Aorta (tissue), 5 donors: ENCODE results near the gene LRRC2. TPM values are rescaled to one million over a fixed set of nuclear protein-coding genes. Genes with fewer than 3 reads are reported as not detected.
"Not testable (repeated sequence)": the region's sequence is repeated elsewhere in the genome, so short reads cannot be mapped to it uniquely, and the experiment has no call there.

Source experiments
- ATAC-seq: fragments of 200-7000 bp; cut with Tn5 transposase; one replicate; pipeline ENCODE4 v1.9.1; 2022; ENCODE audit warnings: moderate library complexity; ENCODE audit not compliant: low FRiP score
- DNase-seq, 2 donors: peaks; one replicate each; pipeline ENCODE4 v3.0.0-alpha.2; 2020
- H3K27ac ChIP-seq, 2 donors: one replicate each; pipeline ENCODE4 v1.5.1; 2013; ENCODE audit warnings: low read length in 2 of 2, mild to moderate bottlenecking in 2 of 2, moderate library complexity in 2 of 2, control low read depth in 1 of 2, inconsistent platforms in 1 of 2, low read depth in 1 of 2
- H3K27me3 ChIP-seq, 2 donors: one replicate each; pipeline ENCODE4 v1.6.1; 2013; ENCODE audit warnings: control low read depth in 1 of 2, low read length in 1 of 2, mild to moderate bottlenecking in 1 of 2, moderate library complexity in 1 of 2; ENCODE audit not compliant: insufficient read depth in 2 of 2, control insufficient read depth in 1 of 2
- H3K36me3 ChIP-seq, 2 donors: one replicate each; pipeline ENCODE4 v1.6.1; 2013; ENCODE audit warnings: control low read depth in 1 of 2, low read length in 1 of 2, mild to moderate bottlenecking in 1 of 2; ENCODE audit not compliant: insufficient read depth in 2 of 2, control insufficient read depth in 1 of 2
- H3K4me1 ChIP-seq, 2 donors: one replicate each; pipeline ENCODE4 v1.6.1; 2013; ENCODE audit warnings: low read length in 2 of 2, control low read depth in 1 of 2, mild to moderate bottlenecking in 1 of 2, moderate library complexity in 1 of 2; ENCODE audit not compliant: insufficient read depth in 2 of 2, control insufficient read depth in 1 of 2
- H3K4me3 ChIP-seq, 2 donors: one replicate each; pipeline ENCODE4 v1.5.1; 2013; ENCODE audit warnings: low read length in 2 of 2, control low read depth in 1 of 2, mild to moderate bottlenecking in 1 of 2
- H3K9me3 ChIP-seq: one replicate; pipeline ENCODE4 v1.6.1; 2013; ENCODE audit warnings: mild to moderate bottlenecking, low read length; ENCODE audit not compliant: control insufficient read depth
- WGBS, 2 donors: extraction: QIAGEN DNeasy Blood & Tissue Kit; methylation state at CpG; one replicate each; pipeline ENCODE4 v1.1.7; 2013; 5-methylcytosine and 5-hydroxymethylcytosine counted together
- intact Hi-C, 2 donors: fragments of 100-400 bp; cut with DNase I; formaldehyde crosslinking; loops; one replicate each; pipeline versions ENCODE4 v1.14.2 to v1.15.0; 2022
- polyA plus RNA-seq, 2 donors: library from polyadenylated mRNA; stranded (reverse); fragments of 200-250 nt; gene quantifications; one replicate each; pipeline ENCODE4 v1.2.3, GENCODE V29; 2013
- total RNA-seq, 2 donors: library from RNA; stranded (reverse); fragmentation: NEBNext Ultra II Directional; extraction: Animal tissue kit (Norgen Biotek cat#: 25700); gene quantifications; one replicate each; pipeline ENCODE4 v1.2.1, GENCODE V29; 2021
- donor health status: healthy with polysubstance abuse.
- donor health status: Bipolar disorder and iron deficiency.
- donor health status: DM: no; HTN: no; CAD: no.
- donor health status: DM: no; HTN: no; CAD: no.
- donor health status: DM: yes; HTN: yes; CAD: no.

Gene LRRC2
- total and polyA plus RNA-seq, 4 donors, result 0.03 to 8.8 (median 0.45) TPM

- no peaks in the 10 kb centered on the region for H3K27me3 ChIP-seq
- no peak overlapping the region for H3K4me3 ChIP-seq
- DNase-seq (no peak), ATAC-seq (no peak)
- intact Hi-C loops, result no loop called here
- no peaks in the 10 kb centered on the region for H3K4me1 ChIP-seq
- no peak overlapping the region for H3K27ac ChIP-seq
- peaks cover 2% of the 10 kb centered on the region for H3K9me3 ChIP-seq
- H3K36me3 ChIP-seq, result no peaks in the 10 kb centered on the region
- 60 to 71% methylated on average over 4 of the region's 4 CpGs for WGBS, 2 donors
These were observed 16.6 kb downstream of the LRRC2 start for GRCh38 chr3:46549408-46549904.

DNA sequence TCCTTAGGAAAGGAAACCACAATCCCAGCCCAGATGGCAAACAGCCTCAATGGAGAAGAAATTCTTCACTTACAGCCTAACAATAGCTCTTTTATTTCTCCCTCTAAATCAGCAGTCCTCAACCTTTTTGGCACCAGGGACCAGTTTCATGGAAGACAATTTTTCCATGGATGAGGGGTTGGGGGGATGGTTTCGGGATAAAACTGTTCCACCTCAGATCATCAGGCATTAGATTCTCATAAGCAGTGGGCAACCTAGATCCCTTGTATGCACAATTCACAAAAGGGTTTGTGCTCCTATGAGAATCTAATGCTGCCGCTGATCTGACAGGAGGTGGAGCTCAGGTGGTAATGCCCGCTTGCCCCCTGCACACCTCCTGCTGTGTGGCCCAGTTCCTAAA is 17.5 kb downstream of the LRRC2 start:
- H3K27me3 ChIP-seq, H3K4me1 ChIP-seq, H3K36me3 ChIP-seq, DNase-seq, intact Hi-C loops, ATAC-seq, H3K9me3 ChIP-seq, H3K27ac ChIP-seq, H3K4me3 ChIP-seq: not testable (repeated sequence)
- 85% methylated on average over 3 of the region's 3 CpGs for whole genome bisulfite sequencing, 2 donors

DNA sequence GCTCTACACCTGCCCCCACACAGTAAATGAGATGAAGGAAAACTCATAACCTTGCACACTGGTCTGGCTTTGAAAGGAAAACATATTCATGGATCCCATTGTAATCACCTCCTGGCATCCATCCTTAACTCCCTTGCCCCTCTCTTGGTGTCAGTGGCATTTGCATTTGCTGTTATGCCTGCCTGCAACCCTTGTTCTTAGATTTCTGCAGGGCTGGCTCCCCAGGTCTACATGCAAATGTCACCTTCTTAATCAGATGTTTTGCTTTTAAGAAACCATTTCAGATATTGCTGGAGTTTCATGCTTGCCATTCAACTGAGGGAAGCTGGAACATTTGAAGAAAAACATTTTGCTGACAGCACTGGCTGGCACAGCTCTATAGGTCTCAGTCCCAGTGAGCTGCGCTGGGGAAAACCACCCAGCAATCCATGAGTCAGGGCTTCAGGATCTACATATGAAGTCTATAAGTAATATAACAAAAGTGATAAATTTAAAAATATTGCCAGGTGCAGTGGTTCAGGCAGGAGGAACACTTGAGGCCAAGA is 19.1 kb downstream of the LRRC2 start:
- intact Hi-C loops, result no loop called here
- no peaks in the 10 kb centered on the region for H3K27me3 ChIP-seq
- no peak overlapping the region for H3K4me3 ChIP-seq
- no peak overlapping the region for H3K27ac ChIP-seq
- 14 to 29% methylated on average over 1 of the region's 1 CpG for WGBS, 2 donors
- no peaks in the 10 kb centered on the region for H3K4me1 ChIP-seq
- ATAC-seq (no peak), DNase-seq (no peak)
- H3K9me3 ChIP-seq, result no peaks in the 10 kb centered on the region
- no peaks in the 10 kb centered on the region for H3K36me3 ChIP-seq

- WGBS, 2 donors, result 59 to 62% methylated on average over 6 of the region's 6 CpGs
- Histone ChIP-seq H3K9me3 (no peaks in the 10 kb centered on the region), H3K4me1 (no peaks in the 10 kb centered on the region), H3K27me3 (no peaks in the 10 kb centered on the region), H3K27ac (no peak overlapping the region), H3K4me3 (no peak overlapping the region), H3K36me3 (no peaks in the 10 kb centered on the region)
- intact Hi-C loops, result no loop called here
- ATAC-seq (no peak), DNase-seq (no peak)
These were observed 20.1 kb downstream of the LRRC2 start for GRCh38 chr3:46545818-46546630.

GRCh38 chr3:46544771-46545503 is 21.2 kb downstream of the LRRC2 start:
- ATAC-seq (no peak), DNase-seq (no peak)
- Histone ChIP-seq H3K36me3 (no peaks in the 10 kb centered on the region), H3K9me3 (peaks cover 1% of the 10 kb centered on the region), H3K27me3 (no peaks in the 10 kb centered on the region), H3K4me3 (no peak overlapping the region), H3K4me1 (no peaks in the 10 kb centered on the region), H3K27ac (no peak overlapping the region)
- intact Hi-C loops, result no loop called here
- WGBS, 2 donors, result 82 to 83% methylated on average over 17 of the region's 17 CpGs

GRCh38 chr3:46542801-46543201 is 23.3 kb downstream of the LRRC2 start:
- Histone ChIP-seq H3K36me3 (no peaks in the 10 kb centered on the region), H3K27ac (no peak overlapping the region), H3K4me3 (no peak overlapping the region), H3K4me1 (no peaks in the 10 kb centered on the region), H3K9me3 (peaks cover 3% of the 10 kb centered on the region), H3K27me3 (no peaks in the 10 kb centered on the region)
- no peak for ATAC-seq
- 75 to 79% methylated on average over 5 of the region's 5 CpGs for WGBS, 2 donors
- no peak for DNase-seq
- intact Hi-C loops, result no loop called here

- Histone ChIP-seq H3K4me3 (no peak overlapping the region), H3K36me3 (no peaks in the 10 kb centered on the region), H3K4me1 (no peaks in the 10 kb centered on the region), H3K27ac (no peak overlapping the region), H3K27me3 (no peaks in the 10 kb centered on the region), H3K9me3 (peaks cover 3% of the 10 kb centered on the region)
- intact Hi-C loops, result no loop called here
- ATAC-seq, result no peak
- DNase-seq, result no peak
- 60 to 68% methylated on average over 2 of the region's 2 CpGs for WGBS, 2 donors
These were observed 23.8 kb downstream of the LRRC2 start for GRCh38 chr3:46542344-46542743.

DNA sequence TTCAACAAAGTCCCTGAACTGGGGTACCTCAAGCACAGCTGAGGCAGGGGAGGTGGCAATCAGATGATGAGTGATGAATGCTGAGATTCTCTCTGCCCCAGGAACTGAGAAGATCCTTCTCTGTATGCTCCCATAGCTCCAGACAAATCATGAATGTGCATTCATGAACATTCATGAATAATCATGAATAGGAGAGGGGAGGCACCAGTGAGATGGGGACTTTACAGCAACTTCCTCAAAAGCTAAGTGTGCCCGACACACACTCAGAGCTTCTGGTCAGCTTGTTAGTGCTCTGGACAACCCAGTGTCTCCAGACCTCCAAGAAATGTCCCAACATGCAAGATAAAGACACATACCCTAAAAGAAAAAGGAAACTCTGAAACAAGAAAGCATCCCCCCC is 24.3 kb downstream of the LRRC2 start:
- no peaks in the 10 kb centered on the region for H3K4me1 ChIP-seq
- no peak overlapping the region for H3K4me3 ChIP-seq
- H3K9me3 ChIP-seq, result peaks cover 3% of the 10 kb centered on the region
- H3K27ac ChIP-seq, result no peak overlapping the region
- H3K27me3 ChIP-seq, result no peaks in the 10 kb centered on the region
- no peak for DNase-seq
- 75 to 80% methylated on average over 1 of the region's 1 CpG for WGBS, 2 donors
- intact Hi-C loops, result no loop called here
- ATAC-seq, result no peak
- H3K36me3 ChIP-seq, result no peaks in the 10 kb centered on the region
